Measurements from ENCODE around the gene CDH13.

Gene CDH13

GRCh38 chr16:82665025-82665424 lies 38.3 kb downstream of the CDH13 start:
- H3K27ac ChIP-seq (ENCODE audit: low read length): no peak overlapping the region
- H3K4me1 ChIP-seq (ENCODE audit: control insufficient read depth, insufficient read depth, low read length): no peaks in the 10 kb centered on the region
- no peaks in the 10 kb centered on the region for H3K36me3 ChIP-seq (ENCODE audit: control insufficient read depth, insufficient read depth, low read length)
- H3K27me3 ChIP-seq (ENCODE audit: control insufficient read depth, insufficient read depth, low read length): no peaks in the 10 kb centered on the region
- WGBS (ENCODE audit: insufficient coverage, insufficient read length): no CpG with 5 or more reads among the region's 3 CpGs
- no peak for DNase-seq (ENCODE audit: low read depth, low spot score)
- H3K9me3 ChIP-seq (ENCODE audit: control insufficient read depth, insufficient read depth, low read length): no peaks in the 10 kb centered on the region
- H3K4me3 ChIP-seq (ENCODE audit: low read length): no peak overlapping the region

GRCh38 chr16:82667437-82667836 lies 40.7 kb downstream of the CDH13 start:
- H3K27ac ChIP-seq (ENCODE audit: low read length): no peak overlapping the region
- WGBS (ENCODE audit: insufficient coverage, insufficient read length): no CpG with 5 or more reads among the region's 12 CpGs
- H3K4me3 ChIP-seq (ENCODE audit: low read length): no peak overlapping the region
- no peaks in the 10 kb centered on the region for H3K36me3 ChIP-seq (ENCODE audit: control insufficient read depth, insufficient read depth, low read length)
- no peak for DNase-seq (ENCODE audit: low read depth, low spot score)
- no peaks in the 10 kb centered on the region for H3K4me1 ChIP-seq (ENCODE audit: control insufficient read depth, insufficient read depth, low read length)
- H3K27me3 ChIP-seq (ENCODE audit: control insufficient read depth, insufficient read depth, low read length): no peaks in the 10 kb centered on the region
- no peaks in the 10 kb centered on the region for H3K9me3 ChIP-seq (ENCODE audit: control insufficient read depth, insufficient read depth, low read length)

GRCh38 chr16:82668094-82668493 lies 41.3 kb downstream of the CDH13 start:
- H3K27ac ChIP-seq (ENCODE audit: low read length): no peak overlapping the region
- no CpG with 5 or more reads among the region's 3 CpGs for WGBS (ENCODE audit: insufficient coverage, insufficient read length)
- H3K4me1 ChIP-seq (ENCODE audit: control insufficient read depth, insufficient read depth, low read length): no peaks in the 10 kb centered on the region
- no peaks in the 10 kb centered on the region for H3K36me3 ChIP-seq (ENCODE audit: control insufficient read depth, insufficient read depth, low read length)
- no peaks in the 10 kb centered on the region for H3K9me3 ChIP-seq (ENCODE audit: control insufficient read depth, insufficient read depth, low read length)
- H3K4me3 ChIP-seq (ENCODE audit: low read length): no peak overlapping the region
- no peaks in the 10 kb centered on the region for H3K27me3 ChIP-seq (ENCODE audit: control insufficient read depth, insufficient read depth, low read length)
- no peak for DNase-seq (ENCODE audit: low read depth, low spot score)

- Histone ChIP-seq H3K9me3 (ENCODE audit: control insufficient read depth, insufficient read depth, low read length) (no peaks in the 10 kb centered on the region), H3K4me3 (ENCODE audit: low read length) (no peak overlapping the region), H3K4me1 (ENCODE audit: control insufficient read depth, insufficient read depth, low read length) (no peaks in the 10 kb centered on the region), H3K27ac (ENCODE audit: low read length) (no peak overlapping the region), H3K36me3 (ENCODE audit: control insufficient read depth, insufficient read depth, low read length) (no peaks in the 10 kb centered on the region), H3K27me3 (ENCODE audit: control insufficient read depth, insufficient read depth, low read length) (no peaks in the 10 kb centered on the region)
- DNase-seq (ENCODE audit: low read depth, low spot score): no peak
- no CpG with 5 or more reads among the region's 3 CpGs for WGBS (ENCODE audit: insufficient coverage, insufficient read length)
These were observed 45.0 kb downstream of the CDH13 start for GRCh38 chr16:82671741-82672140.

GRCh38 chr16:82672676-82673075 lies 45.9 kb downstream of the CDH13 start:
- no CpG with 5 or more reads among the region's 3 CpGs for WGBS (ENCODE audit: insufficient coverage, insufficient read length)
- no peak for DNase-seq (ENCODE audit: low read depth, low spot score)

GRCh38 chr16:82675300-82675699 lies 48.5 kb downstream of the CDH13 start:
- H3K4me1 ChIP-seq (ENCODE audit: control insufficient read depth, insufficient read depth, low read length): no peaks in the 10 kb centered on the region
- H3K27me3 ChIP-seq (ENCODE audit: control insufficient read depth, insufficient read depth, low read length): no peaks in the 10 kb centered on the region
- no peak overlapping the region for H3K4me3 ChIP-seq (ENCODE audit: low read length)
- no peak for DNase-seq (ENCODE audit: low read depth, low spot score)
- no peaks in the 10 kb centered on the region for H3K36me3 ChIP-seq (ENCODE audit: control insufficient read depth, insufficient read depth, low read length)
- no CpG with 5 or more reads among the region's 3 CpGs for WGBS (ENCODE audit: insufficient coverage, insufficient read length)
- H3K9me3 ChIP-seq (ENCODE audit: control insufficient read depth, insufficient read depth, low read length): no peaks in the 10 kb centered on the region
- H3K27ac ChIP-seq (ENCODE audit: low read length): no peak overlapping the region

More at GRCh38 chr16:82672676-82673075, 45.9 kb downstream of the CDH13 start:
- Histone ChIP-seq H3K4me1 (ENCODE audit: control insufficient read depth, insufficient read depth, low read length) (no peaks in the 10 kb centered on the region), H3K4me3 (ENCODE audit: low read length) (no peak overlapping the region), H3K27ac (ENCODE audit: low read length) (no peak overlapping the region), H3K9me3 (ENCODE audit: control insufficient read depth, insufficient read depth, low read length) (no peaks in the 10 kb centered on the region), H3K36me3 (ENCODE audit: control insufficient read depth, insufficient read depth, low read length) (no peaks in the 10 kb centered on the region), H3K27me3 (ENCODE audit: control insufficient read depth, insufficient read depth, low read length) (no peaks in the 10 kb centered on the region)

- H3K27ac ChIP-seq (ENCODE audit: low read length): no peak overlapping the region
- no peaks in the 10 kb centered on the region for H3K4me1 ChIP-seq (ENCODE audit: control insufficient read depth, insufficient read depth, low read length)
- no peaks in the 10 kb centered on the region for H3K27me3 ChIP-seq (ENCODE audit: control insufficient read depth, insufficient read depth, low read length)
- no peaks in the 10 kb centered on the region for H3K9me3 ChIP-seq (ENCODE audit: control insufficient read depth, insufficient read depth, low read length)
- WGBS (ENCODE audit: insufficient coverage, insufficient read length): no CpG with 5 or more reads among the region's 11 CpGs
- H3K36me3 ChIP-seq (ENCODE audit: control insufficient read depth, insufficient read depth, low read length): no peaks in the 10 kb centered on the region
- H3K4me3 ChIP-seq (ENCODE audit: low read length): no peak overlapping the region
- DNase-seq (ENCODE audit: low read depth, low spot score): no peak
These were observed 54.8 kb downstream of the CDH13 start for GRCh38 chr16:82681592-82681991.

GRCh38 chr16:82682767-82683166 lies 56.0 kb downstream of the CDH13 start:
- Histone ChIP-seq H3K27ac (ENCODE audit: low read length) (no peak overlapping the region), H3K27me3 (ENCODE audit: control insufficient read depth, insufficient read depth, low read length) (no peaks in the 10 kb centered on the region), H3K4me1 (ENCODE audit: control insufficient read depth, insufficient read depth, low read length) (no peaks in the 10 kb centered on the region), H3K9me3 (ENCODE audit: control insufficient read depth, insufficient read depth, low read length) (no peaks in the 10 kb centered on the region), H3K4me3 (ENCODE audit: low read length) (no peak overlapping the region), H3K36me3 (ENCODE audit: control insufficient read depth, insufficient read depth, low read length) (no peaks in the 10 kb centered on the region)
- no CpG with 5 or more reads among the region's 4 CpGs for WGBS (ENCODE audit: insufficient coverage, insufficient read length)
- no peak for DNase-seq (ENCODE audit: low read depth, low spot score)

GRCh38 chr16:82684256-82684655 lies 57.5 kb downstream of the CDH13 start:
- H3K36me3 ChIP-seq (ENCODE audit: control insufficient read depth, insufficient read depth, low read length): no peaks in the 10 kb centered on the region
- H3K4me3 ChIP-seq (ENCODE audit: low read length): no peak overlapping the region
- H3K27ac ChIP-seq (ENCODE audit: low read length): no peak overlapping the region
- DNase-seq (ENCODE audit: low read depth, low spot score): no peak
- H3K27me3 ChIP-seq (ENCODE audit: control insufficient read depth, insufficient read depth, low read length): no peaks in the 10 kb centered on the region
- H3K4me1 ChIP-seq (ENCODE audit: control insufficient read depth, insufficient read depth, low read length): no peaks in the 10 kb centered on the region
- no CpG with 5 or more reads among the region's 2 CpGs for WGBS (ENCODE audit: insufficient coverage, insufficient read length)
- no peaks in the 10 kb centered on the region for H3K9me3 ChIP-seq (ENCODE audit: control insufficient read depth, insufficient read depth, low read length)

- DNase-seq (ENCODE audit: low read depth, low spot score): no peak
- Histone ChIP-seq H3K9me3 (ENCODE audit: control insufficient read depth, insufficient read depth, low read length) (no peaks in the 10 kb centered on the region), H3K27ac (ENCODE audit: low read length) (no peak overlapping the region), H3K27me3 (ENCODE audit: control insufficient read depth, insufficient read depth, low read length) (no peaks in the 10 kb centered on the region), H3K4me1 (ENCODE audit: control insufficient read depth, insufficient read depth, low read length) (no peaks in the 10 kb centered on the region), H3K4me3 (ENCODE audit: low read length) (no peak overlapping the region), H3K36me3 (ENCODE audit: control insufficient read depth, insufficient read depth, low read length) (no peaks in the 10 kb centered on the region)
- no CpG with 5 or more reads among the region's 4 CpGs for WGBS (ENCODE audit: insufficient coverage, insufficient read length)
These were observed 58.8 kb downstream of the CDH13 start for GRCh38 chr16:82685526-82685925.

GRCh38 chr16:82694239-82694874 lies 67.6 kb downstream of the CDH13 start:
- Histone ChIP-seq H3K27me3 (ENCODE audit: control insufficient read depth, insufficient read depth, low read length) (no peaks in the 10 kb centered on the region), H3K4me3 (ENCODE audit: low read length) (no peak overlapping the region), H3K27ac (ENCODE audit: low read length) (no peak overlapping the region), H3K36me3 (ENCODE audit: control insufficient read depth, insufficient read depth, low read length) (no peaks in the 10 kb centered on the region), H3K9me3 (ENCODE audit: control insufficient read depth, insufficient read depth, low read length) (no peaks in the 10 kb centered on the region), H3K4me1 (ENCODE audit: control insufficient read depth, insufficient read depth, low read length) (no peaks in the 10 kb centered on the region)
- DNase-seq (ENCODE audit: low read depth, low spot score): no peak
